Kidney tubule cell (primary cell): Measurements from ENCODE around the gene ARHGEF25.
"Not testable (repeated sequence)": the region's sequence is repeated elsewhere in the genome, so short reads cannot be mapped to it uniquely, and the experiment has no call there.

Source experiments
- DNase-seq: peaks from one replicate; pipeline ENCODE4 v3.0.0-alpha.2; 2018; ENCODE audit warnings: low spot score

The ARHGEF25 gene

DNA sequence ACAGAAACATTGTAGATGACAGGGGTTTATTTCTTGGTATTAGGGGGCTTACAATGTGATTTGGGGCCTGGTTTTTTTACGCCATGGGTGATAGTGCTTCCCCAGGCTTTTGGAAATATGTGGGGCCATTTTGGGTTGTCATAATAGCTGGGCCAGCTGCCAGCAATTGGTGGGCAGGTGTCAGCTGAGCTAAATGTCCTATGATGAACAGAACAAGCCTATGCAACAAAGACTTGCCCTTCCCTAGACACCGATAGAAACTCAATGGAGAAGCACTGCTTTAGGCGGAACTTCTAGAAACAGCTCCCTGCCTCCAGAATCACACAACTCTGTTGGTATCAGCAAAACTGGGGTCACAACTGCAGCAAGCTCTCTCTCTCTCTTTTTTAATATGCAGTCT lies 26.9 kb downstream of the ARHGEF25 start:
- no peak for DNase-seq

DNA sequence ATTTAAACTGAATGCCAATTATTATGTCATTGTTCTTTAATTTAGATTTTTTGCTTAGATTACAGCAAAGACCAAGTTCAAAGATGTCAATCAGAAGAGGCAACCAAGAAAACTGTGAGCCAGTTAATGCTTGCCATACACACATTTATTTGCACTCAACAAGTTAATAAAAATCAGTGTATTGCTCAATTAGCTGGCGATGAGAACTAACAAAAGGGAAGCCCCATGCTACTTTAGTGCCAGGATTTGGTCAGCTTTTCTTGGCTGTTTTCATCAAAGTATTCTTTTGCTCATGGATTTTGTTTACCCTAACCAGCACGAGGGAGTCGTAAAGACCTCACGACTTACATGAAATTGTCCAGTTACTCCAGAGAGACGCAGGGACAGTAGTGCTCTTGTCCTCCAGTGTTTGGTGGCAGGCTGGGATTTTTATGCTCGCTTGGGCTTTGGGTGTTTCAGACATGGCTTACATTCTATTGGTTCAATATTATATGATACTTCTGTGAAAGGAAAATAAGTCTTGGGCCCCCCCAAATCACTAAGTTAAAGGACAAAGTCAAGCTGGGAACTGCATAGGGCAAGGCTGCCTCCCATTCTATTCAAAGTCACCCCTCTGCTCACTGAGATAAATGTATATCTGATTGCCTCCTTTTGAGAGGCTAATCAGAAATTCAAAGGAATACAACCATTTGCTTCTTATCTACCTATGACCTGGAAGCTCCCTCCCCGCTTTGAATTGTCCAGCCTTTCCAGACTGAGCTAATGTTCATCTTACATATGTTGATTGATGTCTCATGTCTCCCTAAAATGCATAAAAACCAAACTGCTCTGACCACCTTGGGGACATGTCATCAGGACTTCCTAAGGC lies 29.2 kb downstream of the ARHGEF25 start:
- no peak for DNase-seq

- DNase-seq: no peak
Measured at GRCh38 chr12:57641699-57642442, 30.6 kb downstream of the ARHGEF25 start.

GRCh38 chr12:57645990-57646658 lies 34.9 kb downstream of the ARHGEF25 start:
- not testable (repeated sequence) for DNase-seq

GRCh38 chr12:57646659-57647049 lies 35.4 kb downstream of the ARHGEF25 start:
- DNase-seq: not testable (repeated sequence)

GRCh38 chr12:57654042-57654441 lies 42.8 kb downstream of the ARHGEF25 start:
- DNase-seq: no peak

DNA sequence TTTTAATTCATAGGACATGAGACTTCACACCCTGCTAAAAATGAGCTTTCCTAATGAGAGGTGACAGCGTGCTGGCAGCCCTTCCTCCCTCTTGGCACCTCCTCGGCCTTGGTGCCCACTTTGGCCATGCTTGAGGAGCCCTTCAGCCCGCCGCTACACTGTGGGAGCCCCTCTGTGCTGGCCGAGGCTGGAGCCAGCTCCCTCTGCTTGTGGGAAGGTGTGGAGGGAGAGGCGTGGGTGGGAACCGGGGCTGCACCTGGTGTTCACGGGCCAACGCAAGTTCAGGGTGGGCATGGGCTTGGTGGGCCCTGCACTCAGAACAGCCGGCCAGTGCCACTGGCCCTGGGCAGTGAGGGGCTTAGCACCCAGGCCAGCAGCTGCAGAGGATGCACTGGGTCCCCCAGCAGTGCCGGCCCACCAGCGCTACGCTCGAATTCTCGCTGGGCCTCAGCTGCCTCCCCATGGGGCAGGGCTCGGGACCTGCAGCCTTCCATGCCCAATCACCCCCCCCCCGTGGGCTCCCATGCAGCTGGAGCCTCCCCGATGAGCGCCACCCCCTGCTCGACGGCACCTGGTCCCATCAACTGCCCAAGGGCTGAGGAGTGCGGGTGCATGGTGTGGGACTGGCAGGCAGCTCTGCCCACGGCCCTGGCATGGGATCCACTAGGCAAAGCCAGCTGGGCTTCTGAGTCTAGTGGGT lies 44.5 kb downstream of the ARHGEF25 start:
- DNase-seq: no peak

DNA sequence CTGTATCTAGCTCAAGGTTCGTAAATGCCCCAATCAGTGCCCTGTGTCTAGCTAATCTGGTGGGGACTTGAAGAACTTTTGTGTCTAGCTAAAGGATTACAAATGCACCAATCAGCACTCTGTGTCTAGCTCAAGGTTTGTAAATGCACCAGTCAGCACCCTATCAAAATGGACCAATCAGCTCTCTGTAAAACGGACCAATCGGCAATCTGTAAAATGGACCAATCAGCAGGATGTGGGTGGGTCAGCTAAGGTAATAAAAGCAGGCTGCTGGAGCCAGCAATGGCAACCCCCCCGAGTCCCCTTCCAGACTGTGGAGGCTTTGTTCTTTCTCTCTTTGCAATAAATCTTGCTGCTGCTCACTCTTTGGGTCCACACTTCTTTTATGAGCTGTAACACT lies 45.2 kb downstream of the ARHGEF25 start:
- not testable (repeated sequence) for DNase-seq

DNA sequence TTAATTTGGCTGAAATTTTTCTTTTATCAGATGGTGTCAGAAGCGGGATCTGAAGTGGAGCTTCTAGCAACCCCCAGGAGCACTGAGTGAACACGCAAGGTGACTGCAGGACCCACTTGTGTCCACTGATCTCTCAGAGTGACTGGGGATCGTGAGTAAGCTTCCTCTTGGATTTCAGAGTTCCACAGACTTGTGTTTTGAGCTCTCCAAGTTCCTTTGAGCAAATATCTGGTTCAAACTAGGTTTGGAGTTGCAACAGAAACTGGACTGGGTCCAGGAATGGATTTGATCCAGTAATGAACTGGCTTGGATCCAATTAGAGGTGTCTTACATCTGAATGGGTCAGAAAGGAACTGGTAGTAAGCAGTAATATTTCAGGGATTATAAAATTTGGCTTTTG lies 46.5 kb downstream of the ARHGEF25 start:
- DNase-seq: no peak

GRCh38 chr12:57658890-57659289 lies 47.7 kb downstream of the ARHGEF25 start:
- no peak for DNase-seq

- no peak for DNase-seq
Measured at GRCh38 chr12:57661376-57661775, 50.1 kb downstream of the ARHGEF25 start.

DNA sequence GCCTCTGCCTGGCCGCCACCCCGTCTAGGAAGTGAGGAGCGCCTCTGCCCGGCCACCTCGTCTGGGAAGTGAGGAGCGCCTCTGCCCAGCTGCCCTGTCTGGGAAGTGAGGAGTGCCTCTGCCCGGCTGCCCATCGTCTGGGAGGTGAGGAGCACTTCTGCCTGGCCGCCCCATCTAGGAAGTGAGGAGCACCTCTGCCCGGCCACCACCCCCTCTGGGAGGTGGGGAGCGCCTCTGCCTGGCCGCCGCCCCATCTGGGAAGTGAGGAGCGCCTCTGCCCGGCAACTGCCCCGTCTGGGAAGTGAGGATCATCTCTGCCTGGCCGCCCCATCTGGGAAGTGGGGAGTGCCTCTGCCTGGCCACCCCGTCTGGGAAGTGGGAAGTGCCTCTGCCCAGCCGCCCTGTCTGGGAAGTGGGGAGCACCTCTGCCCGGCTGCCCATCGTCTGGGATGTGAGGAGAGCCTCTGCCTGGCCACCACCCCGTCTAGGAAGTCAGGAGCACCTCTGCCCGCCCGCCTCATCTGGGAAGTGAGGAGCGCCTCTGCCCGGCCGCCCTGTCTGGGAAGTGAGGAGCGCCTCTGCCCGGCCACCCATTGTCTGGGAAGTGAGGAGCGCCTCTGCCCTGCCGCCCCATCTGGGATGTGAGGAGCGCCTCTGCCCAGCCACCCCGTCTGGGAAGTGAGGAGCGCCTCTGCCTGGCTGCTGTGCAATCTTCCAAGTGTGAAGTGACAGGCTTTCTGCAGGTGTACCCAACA lies 54.0 kb downstream of the ARHGEF25 start:
- not testable (repeated sequence) for DNase-seq
